ENCODE measurements around the gene MUSK. TPM values are rescaled to one million over a fixed set of nuclear protein-coding genes. Genes with fewer than 3 reads are reported as not detected.

MUSK gene
- total RNA-seq, 4 donors from 2014 or later, result 2.2 to 5.6 (median 2.7) TPM; not detected in 1

GRCh38 chr9:110844121-110844520 lies 175.5 kb downstream of the MUSK start:
- Histone ChIP-seq H3K27me3 (no peaks in the 10 kb centered on the region), H3K4me3 (no peak overlapping the region), H3K9me3 (no peaks in the 10 kb centered on the region), H3K36me3 (no peaks in the 10 kb centered on the region), H3K27ac (no peak overlapping the region), H3K4me1 (no peaks in the 10 kb centered on the region)
- 89% methylated on average over 1 of the region's 1 CpG; no CpG with 5 or more reads in 1 of the 2 donors for WGBS, 2 donors (ENCODE audit: low coverage in 1 of 2)
- intact Hi-C loops (cut with DNase I; ENCODE audit: low total_unique reads) (no loop called here), in situ Hi-C loops (cut with MboI; ENCODE audit: low pct_ligation_motif_present in 1 of 4, low pct_unique_long_range_greater_than_20kb in 1 of 4, low sequenced_read_pairs in 3 of 4) (no loop called here)
- DNase-seq, result no peak
- TF ChIP-seq POLR2AphosphoS5 (IDR thresholded peaks at IDR 0.05) (no peak), POLR2A (IDR thresholded peaks at IDR 0.05) (no peak), CTCF (IDR thresholded peaks at IDR 0.05) (no peak), EP300 (IDR thresholded peaks at IDR 0.05; ENCODE audit: low read depth) (no peak)

GRCh38 chr9:110846215-110846614 lies 177.6 kb downstream of the MUSK start:
- in situ Hi-C loops (cut with MboI; ENCODE audit: low pct_ligation_motif_present in 1 of 4, low pct_unique_long_range_greater_than_20kb in 1 of 4, low sequenced_read_pairs in 3 of 4) (no loop called here), intact Hi-C loops (cut with DNase I; ENCODE audit: low total_unique reads) (no loop called here)
- DNase-seq, result no peak
- H3K4me1 ChIP-seq, result no peaks in the 10 kb centered on the region
- WGBS, 2 donors (ENCODE audit: low coverage in 1 of 2), result 89 to 90% methylated on average over 2 of the region's 2 CpGs
- no peaks in the 10 kb centered on the region for H3K9me3 ChIP-seq
- H3K27ac ChIP-seq, result no peak overlapping the region
- H3K27me3 ChIP-seq, result no peaks in the 10 kb centered on the region
- no peak overlapping the region for H3K4me3 ChIP-seq
- no peaks in the 10 kb centered on the region for H3K36me3 ChIP-seq
- no peak for TF ChIP-seq POLR2A (IDR thresholded peaks at IDR 0.05)
- no peak for TF ChIP-seq EP300 (IDR thresholded peaks at IDR 0.05; ENCODE audit: low read depth)
- no peak for TF ChIP-seq POLR2AphosphoS5 (IDR thresholded peaks at IDR 0.05)
- TF ChIP-seq CTCF (IDR thresholded peaks at IDR 0.05), result no peak

GRCh38 chr9:110847671-110848070 lies 179.1 kb downstream of the MUSK start:
- Histone ChIP-seq H3K4me3 (no peak overlapping the region), H3K27ac (no peak overlapping the region), H3K27me3 (no peaks in the 10 kb centered on the region), H3K4me1 (no peaks in the 10 kb centered on the region), H3K36me3 (no peaks in the 10 kb centered on the region), H3K9me3 (no peaks in the 10 kb centered on the region)
- in situ Hi-C loops (cut with MboI; ENCODE audit: low pct_ligation_motif_present in 1 of 4, low pct_unique_long_range_greater_than_20kb in 1 of 4, low sequenced_read_pairs in 3 of 4), result no loop called here
- DNase-seq, result no peak
- intact Hi-C loops (cut with DNase I; ENCODE audit: low total_unique reads), result no loop called here
- WGBS, 2 donors (ENCODE audit: low coverage in 1 of 2), result 40 to 43% methylated on average over 3 of the region's 3 CpGs
- no peak for TF ChIP-seq POLR2AphosphoS5 (IDR thresholded peaks at IDR 0.05)
- no peak for TF ChIP-seq EP300 (IDR thresholded peaks at IDR 0.05; ENCODE audit: low read depth)
- no peak for TF ChIP-seq CTCF (IDR thresholded peaks at IDR 0.05)
- TF ChIP-seq POLR2A (IDR thresholded peaks at IDR 0.05), result no peak

- H3K4me3 ChIP-seq, result no peak overlapping the region
- H3K27me3 ChIP-seq, result no peaks in the 10 kb centered on the region
- in situ Hi-C loops (cut with MboI; ENCODE audit: low pct_ligation_motif_present in 1 of 4, low pct_unique_long_range_greater_than_20kb in 1 of 4, low sequenced_read_pairs in 3 of 4) (no loop called here), intact Hi-C loops (cut with DNase I; ENCODE audit: low total_unique reads) (no loop called here)
- DNase-seq, result no peak
- H3K9me3 ChIP-seq, result no peaks in the 10 kb centered on the region
- TF ChIP-seq CTCF (IDR thresholded peaks at IDR 0.05) (no peak), POLR2AphosphoS5 (IDR thresholded peaks at IDR 0.05) (no peak), EP300 (IDR thresholded peaks at IDR 0.05; ENCODE audit: low read depth) (no peak), POLR2A (IDR thresholded peaks at IDR 0.05) (no peak)
- H3K4me1 ChIP-seq, result no peaks in the 10 kb centered on the region
- 67 to 73% methylated on average over 6 of the region's 6 CpGs for WGBS, 2 donors (ENCODE audit: low coverage in 1 of 2)
- no peak overlapping the region for H3K27ac ChIP-seq
- H3K36me3 ChIP-seq, result no peaks in the 10 kb centered on the region
Measured at GRCh38 chr9:110850401-110851135, 182.0 kb downstream of the MUSK start.

Small RNA genes within 50 kb of the gene (small RNA-seq; reads per million reads assigned to genes)
- gene AL513328.1, result 0 reads per million in 4 donors

Other genes with a start within 250 kb of the MUSK start
- 10 to 100 TPM; 13.9 to 26.8 (median 17.4) TPM for gene SVEP1, start 89.0 kb upstream of the MUSK start, total RNA-seq

Measured in transverse colon (tissue), 4 donors.